Activated T-cell treated with anti-CD3 and anti-CD28 coated beads, Interleukin-2, amount 50 U/mL, for 72 hours (primary cell): ENCODE measurements around the gene DNAJC3. TPM values are rescaled to one million over a fixed set of nuclear protein-coding genes. Genes with fewer than 3 reads are reported as not detected.
A peak's percentile ranks its signal among the peaks of the same experiment; 100 is the strongest.

Experiments
- ATAC-seq, 2 donors: fragments of 150-1000 bp; cut with Tn5 transposase; replicated peaks in 1 of 2; 2 replicates each; pipeline ENCODE4 v1.10.0; 2021; ENCODE audit warnings: moderate library complexity in 2 of 2, mild to moderate bottlenecking in 1 of 2
- DNase-seq, 2 donors: peaks; one replicate each; pipeline ENCODE4 v3.0.0; 2021 to 2022; ENCODE audit warnings: mixed read lengths in 1 of 2
- H3K27ac Mint-ChIP-seq: one replicate; pipeline ENCODE4 v1.8.0; 2022; ENCODE audit warnings: mild to moderate bottlenecking, moderate library complexity, mixed read lengths
- H3K27me3 Mint-ChIP-seq: one replicate; pipeline ENCODE4 v1.8.0; 2022; ENCODE audit warnings: low read depth, mixed read lengths
- H3K36me3 Mint-ChIP-seq, 2 donors: one replicate each; pipeline ENCODE4 v1.8.0; 2022; ENCODE audit warnings: mixed read lengths in 2 of 2, mild to moderate bottlenecking in 1 of 2; ENCODE audit not compliant: insufficient read depth in 2 of 2
- H3K4me1 Mint-ChIP-seq: one replicate; pipeline ENCODE4 v1.8.0; 2022; ENCODE audit warnings: low read depth, mixed read lengths
- H3K4me3 Mint-ChIP-seq, 2 donors: one replicate each; pipeline ENCODE4 v1.8.0; 2022; ENCODE audit warnings: mild to moderate bottlenecking in 2 of 2, mixed read lengths in 2 of 2, moderate library complexity in 2 of 2
- H3K9me3 Mint-ChIP-seq, 2 donors: one replicate each; pipeline ENCODE4 v1.8.0; 2022; ENCODE audit warnings: mixed read lengths in 2 of 2
- total RNA-seq, 2 donors: library from RNA; stranded (reverse); gene quantifications; one replicate each; pipeline ENCODE4 v1.2.3, GENCODE V29; 2022

DNAJC3 gene, protein sequence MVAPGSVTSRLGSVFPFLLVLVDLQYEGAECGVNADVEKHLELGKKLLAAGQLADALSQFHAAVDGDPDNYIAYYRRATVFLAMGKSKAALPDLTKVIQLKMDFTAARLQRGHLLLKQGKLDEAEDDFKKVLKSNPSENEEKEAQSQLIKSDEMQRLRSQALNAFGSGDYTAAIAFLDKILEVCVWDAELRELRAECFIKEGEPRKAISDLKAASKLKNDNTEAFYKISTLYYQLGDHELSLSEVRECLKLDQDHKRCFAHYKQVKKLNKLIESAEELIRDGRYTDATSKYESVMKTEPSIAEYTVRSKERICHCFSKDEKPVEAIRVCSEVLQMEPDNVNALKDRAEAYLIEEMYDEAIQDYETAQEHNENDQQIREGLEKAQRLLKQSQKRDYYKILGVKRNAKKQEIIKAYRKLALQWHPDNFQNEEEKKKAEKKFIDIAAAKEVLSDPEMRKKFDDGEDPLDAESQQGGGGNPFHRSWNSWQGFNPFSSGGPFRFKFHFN
- total RNA-seq: 10 to 100 TPM; 22.3 to 24.9 TPM

DNA sequence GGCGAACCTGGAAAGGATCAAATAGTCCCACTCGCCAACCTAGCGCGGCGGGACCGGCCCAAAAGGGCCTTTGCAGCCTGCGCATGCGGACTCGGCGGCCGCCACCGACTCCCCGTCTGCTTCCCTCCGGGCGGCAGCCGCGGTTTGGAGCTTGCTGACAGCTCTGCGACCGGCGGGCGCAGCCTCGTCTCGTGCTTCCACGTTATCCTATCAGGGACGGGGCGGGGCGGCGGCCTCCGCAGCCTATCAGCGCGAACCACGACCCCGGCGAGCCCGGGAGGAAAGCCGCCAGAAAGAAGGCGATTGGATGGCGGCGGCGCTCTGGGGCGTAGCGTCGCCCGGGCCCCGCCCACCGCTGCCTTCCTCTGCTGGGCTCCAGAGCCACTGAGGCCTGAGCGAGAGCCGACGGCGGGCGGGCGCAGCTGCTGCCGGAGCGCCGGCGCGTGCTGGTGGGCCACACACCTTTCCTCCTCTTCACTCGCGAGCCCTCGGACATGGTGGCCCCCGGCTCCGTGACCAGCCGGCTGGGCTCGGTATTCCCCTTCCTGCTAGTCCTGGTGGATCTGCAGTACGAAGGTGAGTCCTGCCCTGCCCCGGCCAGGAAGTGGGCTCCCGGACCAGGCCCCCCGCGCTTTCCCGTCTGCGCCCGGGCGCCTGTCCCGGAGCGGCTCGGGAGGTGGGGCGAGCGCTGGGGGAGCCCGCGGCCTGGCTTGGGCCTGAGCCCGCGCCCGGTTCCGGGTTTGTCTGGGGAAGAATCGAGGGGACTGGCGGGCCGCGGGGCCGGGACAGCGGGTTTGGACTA lies at the start of gene DNAJC3:
Gene DNAJC3 (plus strand): TSS at position 378 of the 802 bp plus-strand sequence. CDS start 117 bp downstream, at position 495.
- H3K36me3 Mint-ChIP-seq: peaks cover 9 to 14% of the 10 kb centered on the region in 2 donors
- peak within 1 kb of the TSS; percentile 98 for H3K27ac Mint-ChIP-seq
- peak within 1 kb of the TSS; percentile 95 to 98 for H3K4me3 Mint-ChIP-seq
- no peaks in the 10 kb centered on the region for H3K27me3 Mint-ChIP-seq
- no peaks in the 10 kb centered on the region for H3K9me3 Mint-ChIP-seq
- ATAC-seq (peak; percentile 96), DNase-seq (peak; percentile 98)
- peaks cover 54% of the 10 kb centered on the region for H3K4me1 Mint-ChIP-seq

DNA sequence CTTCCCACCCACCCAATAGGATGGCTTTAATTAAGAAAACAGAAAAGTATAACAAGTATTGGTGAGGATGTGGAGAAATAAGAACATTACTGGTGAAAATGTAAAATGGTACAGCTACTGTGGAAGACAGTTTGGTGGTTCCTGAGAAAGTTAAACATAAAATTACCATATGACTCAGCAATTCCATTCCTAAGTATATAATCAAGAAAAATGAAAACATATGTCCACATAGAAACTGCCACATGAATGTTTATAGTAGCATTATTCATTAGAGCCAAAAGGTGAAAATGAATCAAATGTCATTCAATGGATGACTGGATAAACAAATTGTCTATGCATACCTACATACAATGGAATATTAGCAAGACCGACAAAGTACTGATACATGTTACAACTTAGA lies 49.3 kb upstream of the DNAJC3 start:
- Mint-ChIP-seq H3K4me3 (no peak overlapping the region), H3K36me3 (no peaks in the 10 kb centered on the region), H3K27ac (no peak overlapping the region), H3K9me3 (no peaks in the 10 kb centered on the region), H3K27me3 (peaks cover 42% of the 10 kb centered on the region), H3K4me1 (no peaks in the 10 kb centered on the region)
- ATAC-seq: no peak
- DNase-seq: no peak

- Mint-ChIP-seq H3K9me3 (no peaks in the 10 kb centered on the region), H3K36me3 (no peaks in the 10 kb centered on the region), H3K4me1 (no peaks in the 10 kb centered on the region), H3K27ac (no peak overlapping the region), H3K4me3 (no peak overlapping the region), H3K27me3 (peaks cover 45% of the 10 kb centered on the region)
- DNase-seq (no peak), ATAC-seq (no peak)
These were observed 48.5 kb upstream of the DNAJC3 start for GRCh38 chr13:95628488-95628887.

- peaks cover 45% of the 10 kb centered on the region for H3K27me3 Mint-ChIP-seq
- no peak for ATAC-seq
- H3K4me3 Mint-ChIP-seq: no peak overlapping the region
These were observed 47.9 kb upstream of the DNAJC3 start for GRCh38 chr13:95629071-95629470.

GRCh38 chr13:95630593-95630992 lies 46.3 kb upstream of the DNAJC3 start:
- Mint-ChIP-seq H3K9me3 (no peaks in the 10 kb centered on the region), H3K27ac (no peak overlapping the region), H3K36me3 (no peaks in the 10 kb centered on the region), H3K4me1 (peaks cover 2% of the 10 kb centered on the region), H3K4me3 (no peak overlapping the region), H3K27me3 (peaks cover 31% of the 10 kb centered on the region)
- DNase-seq (no peak), ATAC-seq (no peak)

More at GRCh38 chr13:95629071-95629470, 47.9 kb upstream of the DNAJC3 start:
- no peaks in the 10 kb centered on the region for H3K9me3 Mint-ChIP-seq
- DNase-seq: no peak
- no peak overlapping the region for H3K27ac Mint-ChIP-seq
- H3K36me3 Mint-ChIP-seq: no peaks in the 10 kb centered on the region
- no peaks in the 10 kb centered on the region for H3K4me1 Mint-ChIP-seq

DNA sequence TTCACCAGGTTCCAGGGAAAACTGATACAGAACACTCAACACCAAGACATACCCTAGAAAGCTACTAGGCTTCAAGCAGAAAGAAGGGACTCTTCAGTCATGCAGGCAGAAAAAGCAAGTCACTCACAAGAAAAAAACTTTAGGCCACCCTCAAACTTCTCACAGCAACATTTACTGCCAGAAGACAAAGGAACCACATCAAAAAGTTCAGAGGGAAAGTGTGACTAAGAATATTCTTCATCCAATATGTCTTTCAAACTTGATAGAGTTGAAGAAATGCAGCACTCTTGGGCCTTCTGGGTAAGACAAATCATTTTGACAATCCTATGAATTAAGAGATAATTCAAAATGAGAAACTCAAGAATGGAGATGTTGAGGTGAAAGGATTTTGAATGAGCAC lies 40.1 kb upstream of the DNAJC3 start:
- no peak overlapping the region for H3K27ac Mint-ChIP-seq
- ATAC-seq: peak; percentile 61 to 80
- H3K4me1 Mint-ChIP-seq: peaks cover 20% of the 10 kb centered on the region

DNA sequence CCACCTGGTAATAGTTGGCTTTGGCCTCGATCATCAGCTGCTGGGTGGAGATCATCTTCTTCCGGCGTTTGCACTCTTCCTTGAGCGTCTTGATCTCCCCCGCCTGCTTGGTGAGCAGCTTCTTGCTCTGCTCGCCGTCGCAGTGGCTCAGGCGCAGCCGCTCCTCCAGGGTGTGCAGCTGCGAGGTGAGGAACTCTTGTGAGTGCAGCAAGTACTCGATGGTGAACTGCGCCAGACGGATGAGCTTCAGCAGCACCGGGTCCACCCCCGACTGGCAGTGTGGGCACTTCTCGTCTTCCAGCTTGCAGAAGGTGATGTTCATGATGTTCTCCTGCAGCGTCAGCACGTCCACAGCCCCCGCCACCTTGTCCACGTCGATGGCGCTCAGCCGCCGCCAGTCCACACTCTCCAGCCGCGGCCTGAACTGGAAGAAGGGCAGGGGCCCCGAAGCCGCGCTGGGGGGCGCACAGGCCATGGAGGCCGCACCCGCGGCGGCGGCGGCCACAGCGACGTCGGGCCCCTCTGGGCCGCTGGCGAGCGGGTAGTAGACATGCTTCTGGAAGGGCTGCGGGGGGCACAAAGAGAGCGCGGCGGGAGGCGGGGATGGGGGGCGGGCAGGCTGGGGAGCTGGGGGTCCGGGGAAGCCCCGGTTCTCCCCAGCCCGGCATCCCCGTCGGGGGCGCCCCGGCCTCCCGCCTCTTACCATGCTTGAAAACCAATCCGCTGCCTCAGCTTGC lies 35.5 kb upstream of the DNAJC3 start:
- peak overlapping the region in 1 of 2 donors; percentile 11 for H3K4me3 Mint-ChIP-seq
- ATAC-seq (no peak), DNase-seq (no peak)
- H3K9me3 Mint-ChIP-seq: no peaks in the 10 kb centered on the region
- H3K27me3 Mint-ChIP-seq: peaks cover 43% of the 10 kb centered on the region
- H3K36me3 Mint-ChIP-seq: no peaks in the 10 kb centered on the region
- no peak overlapping the region for H3K27ac Mint-ChIP-seq
- H3K4me1 Mint-ChIP-seq: peaks cover 19% of the 10 kb centered on the region

More for the DNA sequence above, 40.1 kb upstream of the DNAJC3 start:
- no peaks in the 10 kb centered on the region for H3K36me3 Mint-ChIP-seq
- DNase-seq: no peak
- no peaks in the 10 kb centered on the region for H3K9me3 Mint-ChIP-seq
- peaks cover 35% of the 10 kb centered on the region for H3K27me3 Mint-ChIP-seq
- H3K4me3 Mint-ChIP-seq: peak overlapping the region in 1 of 2 donors; percentile 18

DNA sequence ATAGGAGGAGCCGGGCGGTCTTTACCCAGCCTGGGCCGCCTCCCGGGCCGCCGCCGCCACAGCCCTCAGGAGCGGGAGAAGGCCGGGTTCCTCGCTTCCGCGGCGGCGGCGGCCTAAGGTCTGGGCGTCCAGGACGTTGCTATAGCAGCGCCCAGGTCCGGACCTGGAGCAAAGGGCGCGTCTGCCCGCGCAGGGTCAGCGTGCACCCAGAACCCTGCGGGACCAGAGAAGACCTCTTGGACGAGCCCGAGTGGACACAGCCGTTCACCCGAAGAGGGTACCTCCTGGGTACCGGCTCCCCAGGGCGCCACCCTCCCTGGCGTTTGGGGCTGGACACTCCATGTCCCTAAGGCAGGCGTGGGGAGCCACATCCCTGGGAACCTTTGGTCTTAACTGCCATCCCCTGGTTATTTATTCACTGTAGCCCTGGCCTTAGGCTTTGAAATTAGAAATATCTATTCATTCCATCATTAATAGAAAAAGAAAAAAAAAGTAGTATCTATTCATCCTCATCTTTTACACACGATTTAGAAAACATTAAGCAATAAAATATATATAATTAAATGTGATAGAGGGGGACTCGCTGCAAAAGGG lies 34.8 kb upstream of the DNAJC3 start:
- Mint-ChIP-seq H3K27ac (no peak overlapping the region), H3K27me3 (peaks cover 43% of the 10 kb centered on the region), H3K9me3 (no peaks in the 10 kb centered on the region), H3K4me3 (no peak overlapping the region), H3K36me3 (no peaks in the 10 kb centered on the region), H3K4me1 (peaks cover 13% of the 10 kb centered on the region)
- no peak for DNase-seq
- peak; percentile 51 to 61 for ATAC-seq

DNA sequence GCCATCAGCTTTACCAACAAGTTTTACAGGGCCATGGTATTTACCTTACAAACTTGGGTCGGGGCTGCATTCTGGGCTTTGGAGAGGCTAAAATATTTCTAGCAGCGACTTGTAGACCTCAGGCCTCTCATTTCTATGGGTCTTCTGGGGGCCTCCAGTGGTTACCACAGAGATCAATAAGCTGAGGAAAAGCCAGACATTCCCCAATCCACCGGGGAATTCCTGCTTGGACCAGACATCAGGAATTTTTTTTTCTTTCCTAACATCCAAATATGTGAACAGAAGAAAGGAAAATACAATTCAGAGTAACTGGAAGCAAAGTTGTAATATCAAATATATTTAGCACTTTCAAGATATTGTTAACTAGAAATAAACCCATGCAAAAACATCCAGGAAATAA lies 33.9 kb upstream of the DNAJC3 start:
- DNase-seq: no peak
- peaks cover 9% of the 10 kb centered on the region for H3K4me1 Mint-ChIP-seq
- peaks cover 43% of the 10 kb centered on the region for H3K27me3 Mint-ChIP-seq
- no peak overlapping the region for H3K4me3 Mint-ChIP-seq
- no peaks in the 10 kb centered on the region for H3K36me3 Mint-ChIP-seq
- H3K9me3 Mint-ChIP-seq: no peaks in the 10 kb centered on the region
- no peak overlapping the region for H3K27ac Mint-ChIP-seq
- no peak for ATAC-seq

GRCh38 chr13:95643571-95643935 lies 33.4 kb upstream of the DNAJC3 start:
- no peak for ATAC-seq
- Mint-ChIP-seq H3K4me3 (peak overlapping the region; percentile 64 to 76), H3K4me1 (peaks cover 9% of the 10 kb centered on the region), H3K36me3 (no peaks in the 10 kb centered on the region), H3K27ac (no peak overlapping the region), H3K9me3 (no peaks in the 10 kb centered on the region), H3K27me3 (peaks cover 43% of the 10 kb centered on the region)
- no peak for DNase-seq

DNA sequence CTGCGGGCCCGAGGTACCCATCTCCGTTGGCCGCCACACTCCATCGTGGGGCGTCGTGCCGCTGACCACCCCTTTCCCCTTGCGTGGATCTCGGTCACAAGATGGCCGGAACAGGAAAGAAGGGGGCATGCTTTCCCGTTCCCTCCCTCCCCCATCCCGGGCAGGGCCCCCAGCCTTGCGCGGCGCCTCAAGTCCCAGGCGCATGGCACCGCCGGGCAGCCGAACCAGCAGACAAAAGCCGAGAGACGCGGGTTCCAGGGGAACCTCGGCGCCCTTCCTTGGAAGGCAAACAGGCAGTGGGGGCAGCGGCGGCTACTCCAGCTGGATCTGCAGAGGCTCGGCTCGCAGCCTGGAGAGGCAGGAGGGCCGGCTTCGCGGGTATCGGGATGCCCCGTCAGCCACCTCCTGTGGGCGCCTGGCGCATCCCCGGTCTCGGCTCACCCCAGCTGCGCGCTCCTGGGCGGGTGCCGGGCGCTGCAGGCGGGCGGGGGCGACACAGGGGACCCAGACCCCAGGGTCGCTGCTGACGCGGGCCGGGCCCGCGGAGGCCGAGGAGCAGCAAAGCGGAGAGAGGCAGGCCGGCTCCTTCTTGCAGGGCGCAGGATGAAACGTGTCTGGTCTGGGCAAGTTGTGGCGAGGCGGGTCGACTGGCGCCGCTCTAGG lies 32.9 kb upstream of the DNAJC3 start:
- ATAC-seq (peak; percentile 56 to 59), DNase-seq (peak in 1 of 2 donors; percentile 16)
- Mint-ChIP-seq H3K27ac (no peak overlapping the region), H3K4me1 (peaks cover 9% of the 10 kb centered on the region), H3K9me3 (no peaks in the 10 kb centered on the region), H3K36me3 (no peaks in the 10 kb centered on the region), H3K27me3 (peaks cover 38% of the 10 kb centered on the region), H3K4me3 (peak overlapping the region; percentile 76 to 80)

DNA sequence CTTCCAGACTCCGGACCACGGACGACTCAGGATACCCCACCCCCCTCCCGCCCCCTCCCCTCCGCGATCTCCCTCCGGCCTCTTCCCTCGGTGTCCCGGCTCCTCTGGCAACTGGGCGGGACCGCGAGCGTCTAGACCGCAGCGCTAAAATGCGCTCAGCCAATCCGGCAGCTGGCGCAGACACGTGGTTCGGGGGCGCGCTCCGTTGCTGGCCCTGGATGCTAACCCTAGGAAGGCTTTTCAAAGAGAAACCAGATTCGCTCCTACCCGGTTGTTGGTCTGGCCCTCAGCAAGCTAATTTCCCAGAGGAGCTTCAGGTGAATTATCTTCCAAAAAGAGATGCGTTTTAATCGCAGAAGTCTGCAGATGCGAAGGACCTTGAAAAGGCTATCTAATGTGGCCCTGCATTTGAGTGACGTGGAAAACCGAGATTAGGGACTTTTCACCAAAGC lies 32.3 kb upstream of the DNAJC3 start, which contains the start of gene DZIP1:
Gene DZIP1 (minus strand): TSS at position 106 of the 452 bp plus-strand sequence. CDS start 2,677 bp downstream, outside the sequence.
- H3K4me3 Mint-ChIP-seq: peak within 1 kb of the TSS; percentile 76 to 80
- H3K36me3 Mint-ChIP-seq: no peaks in the 10 kb centered on the region
- no peak within 1 kb of the TSS for H3K27ac Mint-ChIP-seq
- H3K9me3 Mint-ChIP-seq: no peaks in the 10 kb centered on the region
- H3K4me1 Mint-ChIP-seq: peaks cover 9% of the 10 kb centered on the region
- ATAC-seq: peak; percentile 78 to 81
- peak; percentile 25 to 35 for DNase-seq
- peaks cover 37% of the 10 kb centered on the region for H3K27me3 Mint-ChIP-seq
